Stimulated activated CD4-positive, alpha-beta T cell treated with anti-CD3 and anti-CD28 coated beads, TNF-alpha, amount 100 ng/mL, for 24 hours (primary cell): ENCODE data around the gene NR1I3.
A peak's percentile ranks its signal among the peaks of the same experiment; 100 is the strongest.
"Not testable (repeated sequence)": the region's sequence is repeated elsewhere in the genome, so short reads cannot be mapped to it uniquely, and the experiment has no call there.

Source experiments
- DNase-seq, 3 experiments: peaks; one replicate each; pipeline ENCODE4 v3.0.0-alpha.2; 2020; ENCODE audit warnings: low read depth in 3 of 3

Gene NR1I3

DNA sequence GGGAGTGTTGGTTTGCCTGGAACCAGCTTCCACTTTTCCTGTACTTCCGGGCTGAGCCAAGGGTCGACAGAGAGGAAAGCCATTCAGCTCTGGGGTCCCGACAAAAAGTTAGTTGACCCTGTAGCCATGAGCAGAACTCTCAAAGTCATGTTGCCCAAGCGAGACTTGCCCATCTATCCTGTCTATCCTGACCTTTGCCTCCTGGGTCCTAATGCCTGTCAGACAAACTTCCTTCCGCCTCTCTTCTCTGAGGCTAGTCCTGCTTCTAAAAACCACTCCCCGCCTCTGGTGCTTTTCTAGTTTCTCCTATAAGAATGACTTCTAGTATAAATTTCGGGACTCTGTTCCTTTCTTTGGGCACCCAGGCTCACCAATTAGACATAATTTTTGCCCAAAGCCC lies 12.8 kb upstream of the NR1I3 start:
- DNase-seq = no peak

DNA sequence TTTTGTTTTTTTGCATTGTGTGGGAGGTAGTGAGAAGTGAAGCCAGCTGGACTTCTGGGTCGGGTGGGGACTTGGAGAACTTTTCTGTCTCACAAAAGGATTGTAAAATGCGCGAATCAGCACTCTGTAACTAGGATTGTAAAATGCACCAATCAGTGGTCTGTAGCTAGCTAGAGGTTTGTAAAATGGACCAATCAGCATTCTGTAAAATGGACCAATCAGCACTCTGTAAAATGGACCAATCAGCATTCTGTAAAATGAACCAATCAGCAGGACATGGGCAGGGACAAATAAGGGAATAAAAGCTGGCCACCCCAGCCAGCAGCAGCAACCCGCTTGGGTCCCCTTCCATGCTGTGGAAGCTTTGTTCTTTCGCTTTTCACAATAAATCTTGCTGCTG lies 12.1 kb upstream of the NR1I3 start:
- not testable (repeated sequence) for DNase-seq

DNA sequence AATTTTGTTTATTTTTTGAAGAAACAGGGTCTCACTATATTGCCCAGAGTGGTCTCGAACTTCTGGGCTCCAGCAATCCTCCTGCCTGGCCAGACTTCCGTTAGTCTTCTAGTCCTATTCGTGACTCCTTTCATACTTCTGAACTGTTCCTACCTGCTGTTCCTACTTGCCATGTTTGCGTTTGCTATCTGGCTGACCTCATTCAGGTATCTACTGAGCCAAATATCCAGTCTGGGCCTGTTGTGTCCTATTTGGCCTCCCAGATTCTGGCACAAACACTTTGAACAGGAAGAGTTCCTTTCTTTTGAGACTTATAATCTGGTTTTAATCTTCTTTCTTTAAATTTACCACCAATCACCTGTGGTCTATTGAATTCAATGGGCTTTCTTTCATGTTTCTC lies 6.9 kb upstream of the NR1I3 start:
- no peak for DNase-seq

DNA sequence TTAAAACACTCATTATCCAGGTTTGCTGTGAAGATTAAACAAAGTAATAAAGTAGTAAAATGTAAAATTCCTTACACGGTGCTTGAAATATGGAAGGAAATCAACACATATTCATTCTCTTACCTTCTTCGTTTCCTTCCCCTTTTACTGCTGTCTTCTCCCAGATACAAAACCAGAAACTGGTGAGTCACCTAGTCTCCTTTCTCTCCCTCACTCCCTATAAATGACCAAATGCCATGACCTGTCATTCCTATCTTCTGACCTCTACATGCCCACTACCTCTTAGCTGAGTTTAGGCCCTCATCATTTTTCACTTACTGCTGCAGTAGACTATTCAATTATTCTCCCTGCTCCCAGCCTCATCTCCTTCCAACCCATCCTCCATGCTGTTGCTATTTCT lies 4.3 kb upstream of the NR1I3 start:
- DNase-seq = no peak

DNA sequence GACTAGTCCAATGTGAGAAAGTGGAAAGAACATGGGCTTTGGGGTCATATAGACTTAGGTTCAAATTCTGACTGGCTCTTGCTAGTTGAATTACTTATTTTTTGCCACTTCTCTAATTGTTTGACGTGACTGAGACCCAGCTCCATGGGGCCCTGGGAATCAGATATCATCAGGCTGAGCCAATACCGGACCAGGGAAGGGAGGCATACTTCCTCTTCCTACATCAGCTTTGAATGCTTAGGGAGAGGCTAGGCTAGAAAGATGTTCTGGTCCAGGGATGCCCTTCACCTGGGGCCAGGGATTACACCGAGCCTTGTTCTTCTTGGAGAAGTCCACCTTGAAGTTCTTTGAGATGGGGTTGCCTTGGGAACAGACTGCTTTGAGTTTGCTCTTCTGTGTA lies 3.7 kb upstream of the NR1I3 start:
- no peak for DNase-seq

DNA sequence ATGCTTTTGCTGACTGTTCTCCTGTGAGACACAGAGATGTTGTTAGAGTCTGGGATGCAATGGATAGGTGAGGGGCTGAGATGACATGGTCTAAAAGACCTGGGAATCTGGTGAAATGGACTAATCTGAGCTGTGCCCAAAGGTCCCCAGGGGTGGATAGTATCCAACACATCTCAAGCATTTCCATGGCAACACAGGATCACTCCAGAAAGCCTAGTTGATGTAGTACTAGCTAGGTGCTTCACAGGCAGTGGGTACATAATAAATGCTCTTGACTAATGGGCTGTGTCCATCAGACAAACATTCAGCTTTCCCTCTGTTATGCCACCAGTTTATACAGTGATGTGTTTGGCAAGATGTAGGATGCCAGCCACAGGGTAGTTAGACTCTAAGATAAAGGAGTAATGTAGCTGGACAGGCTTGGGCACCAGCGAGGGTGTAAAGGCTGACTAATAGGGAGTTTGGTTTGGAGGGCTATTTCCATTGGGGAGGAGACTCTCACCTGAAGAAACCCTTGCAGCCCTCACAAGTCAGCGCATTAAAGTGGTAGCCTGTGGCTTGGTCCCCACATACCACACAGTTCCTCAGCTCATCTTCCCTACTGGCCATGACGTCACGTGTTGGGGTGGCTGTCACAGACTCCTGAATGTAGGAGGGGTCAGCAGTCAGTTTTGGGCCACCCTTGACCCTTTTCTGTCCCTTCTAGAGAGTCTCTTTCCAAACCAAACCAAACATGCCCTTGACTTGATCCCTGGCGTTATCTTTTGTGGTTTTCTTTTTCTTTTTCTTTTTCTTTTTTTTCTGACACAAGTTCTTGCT lies 1.8 kb downstream of the NR1I3 start:
- no peak for DNase-seq

DNA sequence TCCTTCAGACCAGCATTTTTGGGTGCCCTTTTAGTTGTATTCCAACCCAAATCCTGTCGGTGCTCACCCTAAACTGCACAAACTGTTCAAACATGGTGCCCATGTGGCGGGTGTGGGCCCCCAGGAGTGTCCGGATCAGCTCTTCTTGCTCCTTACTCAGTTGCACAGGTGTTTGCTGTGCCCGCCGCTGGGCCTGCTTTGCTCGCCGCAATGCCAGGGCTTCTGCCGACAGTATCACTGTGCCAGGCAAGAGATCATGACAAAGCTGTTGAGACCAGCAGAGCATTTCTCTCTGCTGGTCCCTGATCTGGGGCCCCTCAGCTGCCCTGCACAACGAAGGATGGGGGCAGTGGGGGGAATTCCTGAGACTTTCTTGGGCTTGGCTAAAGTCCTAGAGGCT lies 4.9 kb downstream of the NR1I3 start:
- no peak for DNase-seq

DNA sequence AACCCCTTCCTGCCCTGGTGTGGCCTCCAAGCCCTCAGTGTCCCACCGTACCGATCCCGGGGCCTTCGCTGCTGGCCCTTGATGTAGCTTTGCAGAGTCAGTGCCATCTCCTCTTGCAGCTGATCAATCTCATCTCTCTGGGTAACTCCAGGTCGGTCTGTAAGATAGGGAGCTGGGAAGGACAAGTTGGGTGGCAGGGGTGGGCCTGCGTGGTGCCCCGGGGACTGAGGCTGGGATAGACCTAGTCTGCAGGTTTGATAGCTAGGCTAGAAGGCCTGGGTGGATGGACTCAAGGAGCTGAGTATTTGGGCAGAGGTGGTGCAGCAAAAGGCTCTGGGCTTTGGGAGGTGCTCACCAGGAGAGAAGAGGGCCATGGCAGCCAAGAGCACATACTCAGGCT lies 7.2 kb downstream of the NR1I3 start:
- no peak for DNase-seq

DNA sequence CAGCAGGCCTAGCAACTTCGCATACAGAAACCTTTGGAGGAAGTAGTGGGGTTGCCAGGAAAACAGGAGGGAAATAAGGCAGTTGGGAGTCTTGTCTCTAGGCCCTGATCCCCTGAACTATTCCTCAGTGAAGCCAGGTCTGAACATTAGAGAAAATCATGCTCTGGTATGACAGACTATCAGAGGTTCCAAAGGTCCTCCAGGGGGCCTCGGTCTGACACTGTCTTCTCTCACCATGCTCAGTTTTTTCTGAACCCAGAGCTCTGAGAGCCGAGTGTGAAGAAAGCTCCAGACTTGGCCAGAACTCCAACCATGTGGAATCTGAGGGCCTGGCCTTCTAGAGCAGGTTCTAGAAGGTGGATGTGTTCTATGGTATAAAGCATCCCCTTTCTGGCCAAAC lies 8.1 kb downstream of the NR1I3 start:
- no peak for DNase-seq

DNA sequence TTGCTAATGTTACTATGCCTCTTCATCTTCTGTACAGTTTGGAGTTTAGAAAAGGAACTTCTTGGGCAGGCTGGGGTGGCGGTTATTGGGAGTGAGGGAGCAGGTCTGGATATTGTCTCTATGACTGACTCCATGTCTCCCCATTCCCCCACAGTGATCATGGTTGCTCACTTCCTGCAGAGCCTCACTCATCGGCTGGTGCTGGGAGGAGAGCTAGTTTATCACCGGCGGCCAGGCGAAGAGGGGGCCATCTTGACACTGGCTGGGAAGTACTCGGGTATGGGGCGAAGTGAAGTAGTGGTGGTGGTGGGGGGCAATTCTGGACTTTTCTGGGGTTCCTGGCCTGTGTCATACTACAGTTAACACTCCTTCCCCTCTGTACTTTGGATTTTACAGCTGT lies 10.0 kb downstream of the NR1I3 start:
- DNase-seq = no peak

DNA sequence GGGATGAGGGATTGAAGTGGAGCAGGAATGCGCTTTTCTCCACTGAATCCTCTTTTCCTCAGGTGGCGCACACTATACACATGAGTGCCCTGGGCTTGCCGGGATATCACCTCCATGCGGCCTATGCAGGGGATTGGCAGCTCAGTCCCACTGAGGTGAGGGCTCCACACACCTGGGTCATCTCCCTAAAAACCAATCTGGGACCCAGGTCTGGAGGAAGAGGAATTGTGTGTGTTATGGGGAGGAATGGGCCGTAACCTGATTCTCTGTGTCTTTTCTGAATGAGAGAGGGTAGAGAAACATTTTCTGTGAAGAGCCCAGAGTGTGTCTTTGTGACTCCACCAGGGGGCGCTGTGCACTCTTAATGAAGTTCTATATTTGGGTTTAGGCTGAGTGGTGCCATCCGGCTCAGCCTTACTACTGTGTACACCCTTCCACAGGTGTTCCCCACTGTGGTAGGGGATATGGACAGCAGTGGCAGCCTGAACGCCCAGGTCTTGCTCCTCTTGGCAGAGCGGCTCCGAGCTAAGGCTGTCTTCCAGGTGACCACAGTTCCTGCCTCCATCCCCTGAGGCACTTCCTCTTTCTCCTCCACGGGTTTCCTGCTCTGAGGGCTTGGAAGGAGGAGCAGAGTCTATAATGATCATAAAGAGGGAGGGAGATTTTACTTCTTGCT lies 10.7 kb downstream of the NR1I3 start:
- DNase-seq = peak; percentile 78 to 88 (median 85)

DNA sequence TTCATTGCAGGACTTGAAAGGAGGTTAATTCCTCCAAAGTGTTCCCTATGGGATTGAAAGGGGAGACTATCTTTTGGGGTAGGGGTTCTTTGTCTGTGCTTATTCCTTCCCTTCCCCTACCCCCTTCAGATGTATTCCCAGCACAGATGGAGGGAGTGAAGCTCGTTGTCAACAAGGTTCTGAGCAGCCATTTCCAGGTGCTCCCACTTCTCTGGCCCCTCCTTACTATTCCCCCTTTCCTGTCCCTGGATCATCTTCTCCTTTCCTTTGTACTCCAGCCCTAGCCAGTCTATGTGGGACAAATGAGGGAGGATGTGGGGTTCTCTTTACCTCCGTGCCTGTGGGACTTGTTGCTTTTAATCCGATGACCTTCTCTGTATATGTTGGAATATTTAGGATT lies 11.2 kb downstream of the NR1I3 start:
- no peak for DNase-seq

DNA sequence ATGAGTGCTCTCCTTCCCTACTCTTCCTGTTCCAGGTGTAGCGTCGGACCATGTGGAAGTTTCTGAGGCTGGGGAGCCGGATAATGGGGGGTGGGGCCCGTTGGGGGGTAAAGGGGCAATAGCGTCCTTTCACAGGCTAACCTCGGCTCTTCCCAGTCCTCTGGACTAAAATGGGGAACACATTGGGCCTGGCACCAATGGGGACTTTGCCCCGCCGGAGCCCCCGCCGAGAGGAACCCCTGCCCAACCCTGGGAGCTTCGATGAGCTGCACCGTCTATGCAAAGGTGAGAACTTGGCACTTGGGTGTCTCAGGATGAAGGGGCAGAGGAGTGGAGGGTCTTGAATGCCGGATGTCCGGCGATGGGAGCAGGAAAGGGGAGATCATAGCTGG lies 11.7 kb downstream of the NR1I3 start:
- no peak for DNase-seq

DNA sequence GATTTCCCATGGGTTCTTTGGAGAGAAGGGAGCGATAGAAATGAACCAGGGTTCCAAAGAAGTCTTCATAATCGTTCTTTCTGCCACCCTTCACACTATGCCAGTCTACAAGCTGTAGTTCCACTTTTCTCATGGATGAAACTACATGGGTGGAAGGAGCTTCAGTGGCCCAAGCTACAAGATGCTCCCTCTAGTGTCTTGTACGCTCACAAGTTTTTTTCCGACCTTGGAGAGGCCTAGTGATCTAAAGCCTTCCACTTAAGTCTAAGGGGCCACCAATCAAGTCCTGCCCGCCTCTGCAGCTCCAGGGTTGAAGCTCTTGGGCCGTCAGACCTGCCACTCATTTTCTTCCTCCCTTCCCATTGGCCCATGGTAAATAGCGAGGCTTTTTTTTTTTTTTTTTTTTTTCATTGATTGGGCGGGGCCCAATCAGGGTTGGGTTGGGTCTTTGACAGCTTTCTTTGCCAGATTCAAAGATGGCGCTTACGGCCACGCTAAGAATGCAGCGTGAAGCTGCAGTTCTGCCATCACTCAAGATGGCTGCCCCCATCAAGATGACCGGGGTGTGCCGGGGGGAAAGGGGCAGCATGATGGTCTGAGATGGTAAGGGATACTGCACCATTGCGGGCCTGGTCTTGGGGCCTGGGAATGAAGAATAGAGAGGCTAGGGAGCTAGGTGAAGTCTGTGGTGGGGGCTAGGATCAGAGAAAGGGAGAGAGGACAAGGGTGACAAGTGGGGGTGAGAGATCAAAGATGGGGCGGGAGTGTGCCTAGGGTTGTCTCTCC lies 12.3 kb downstream of the NR1I3 start, which contains the start of gene TOMM40L:
Gene TOMM40L, plus strand, starts transcription at position 527 of the 786 bp plus-strand sequence. CDS start 430 bp downstream, outside the sequence.
- DNase-seq = peak; percentile 72 to 80 (median 78)

DNA sequence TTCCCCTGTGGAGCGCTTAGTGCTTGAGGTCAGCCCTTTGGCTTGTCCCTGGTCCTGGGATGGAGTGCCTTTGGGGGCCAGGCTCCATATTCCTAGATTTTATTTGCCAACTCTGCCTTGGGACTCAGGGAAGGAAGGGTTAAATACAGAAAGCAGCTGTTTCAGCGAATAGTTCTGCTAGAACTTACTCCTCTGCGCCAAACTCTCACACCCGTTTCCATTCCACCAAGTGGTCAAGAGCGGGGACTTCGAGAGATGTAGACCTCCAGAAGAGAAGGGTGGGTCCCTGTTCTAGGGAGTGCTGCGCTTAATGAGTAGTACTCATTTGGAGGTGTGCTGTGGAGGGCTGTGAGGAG lies 12.8 kb downstream of the NR1I3 start:
- DNase-seq = no peak

DNA sequence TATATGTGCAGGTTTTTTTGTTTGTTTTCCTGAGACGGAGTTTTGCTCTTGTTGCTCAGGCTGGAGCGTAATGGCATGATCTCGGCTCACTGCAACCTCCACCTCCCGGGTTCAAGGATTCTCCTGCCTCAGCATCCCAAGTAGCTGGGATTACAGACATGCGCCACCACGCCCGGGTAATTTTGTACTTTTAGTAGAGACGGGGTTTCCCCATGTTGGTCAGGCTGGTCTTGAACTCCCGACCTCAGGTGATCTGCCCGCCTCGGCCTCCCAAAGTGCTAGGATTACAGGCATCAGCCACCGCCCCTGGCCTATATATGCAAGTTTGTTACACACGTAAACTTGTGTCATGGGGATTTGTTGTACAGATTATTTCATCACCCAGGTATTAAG lies 13.3 kb downstream of the NR1I3 start:
- DNase-seq = not testable (repeated sequence)

DNA sequence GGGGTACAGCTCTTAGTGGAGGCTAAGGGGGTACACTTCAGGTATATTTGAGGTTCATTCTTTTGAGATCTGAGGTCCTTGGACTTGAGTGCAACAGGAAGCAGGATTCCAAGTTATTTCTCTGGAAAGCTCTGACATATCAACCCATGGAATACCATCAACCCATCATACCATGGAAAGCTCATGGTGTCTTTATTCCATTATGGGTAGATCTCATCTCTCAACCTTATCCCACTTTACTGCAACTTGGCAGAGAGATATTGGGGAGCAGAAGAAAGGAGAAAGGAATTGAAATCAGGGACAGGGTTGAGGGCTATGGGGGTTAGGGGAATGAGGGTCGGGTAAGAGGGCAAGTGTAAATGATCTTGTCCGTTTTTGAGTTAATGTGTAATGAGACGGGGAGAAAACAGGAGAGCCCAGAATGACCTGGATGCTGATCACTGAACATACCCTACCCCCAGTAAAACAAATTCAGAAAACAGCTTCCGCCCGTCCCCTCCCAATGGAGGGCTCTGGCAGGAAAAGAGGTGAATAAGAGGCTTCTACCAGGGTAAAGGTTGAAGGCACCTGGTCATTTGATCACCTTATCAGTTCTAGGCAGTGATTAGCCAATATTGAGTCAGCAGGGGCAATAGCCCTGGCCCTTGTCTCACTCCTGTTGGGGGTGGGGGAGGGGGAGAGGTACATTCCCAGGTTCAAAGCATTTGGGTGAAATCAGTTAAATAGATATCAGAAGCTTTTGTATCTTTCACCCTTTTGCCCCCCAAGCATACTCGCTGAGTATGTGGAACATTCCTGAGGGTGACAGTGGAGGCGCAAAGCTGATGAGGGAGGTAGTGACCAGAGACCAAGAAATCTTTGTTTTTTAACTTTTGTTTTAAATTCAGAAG lies 14.0 kb downstream of the NR1I3 start:
- no peak for DNase-seq

DNA sequence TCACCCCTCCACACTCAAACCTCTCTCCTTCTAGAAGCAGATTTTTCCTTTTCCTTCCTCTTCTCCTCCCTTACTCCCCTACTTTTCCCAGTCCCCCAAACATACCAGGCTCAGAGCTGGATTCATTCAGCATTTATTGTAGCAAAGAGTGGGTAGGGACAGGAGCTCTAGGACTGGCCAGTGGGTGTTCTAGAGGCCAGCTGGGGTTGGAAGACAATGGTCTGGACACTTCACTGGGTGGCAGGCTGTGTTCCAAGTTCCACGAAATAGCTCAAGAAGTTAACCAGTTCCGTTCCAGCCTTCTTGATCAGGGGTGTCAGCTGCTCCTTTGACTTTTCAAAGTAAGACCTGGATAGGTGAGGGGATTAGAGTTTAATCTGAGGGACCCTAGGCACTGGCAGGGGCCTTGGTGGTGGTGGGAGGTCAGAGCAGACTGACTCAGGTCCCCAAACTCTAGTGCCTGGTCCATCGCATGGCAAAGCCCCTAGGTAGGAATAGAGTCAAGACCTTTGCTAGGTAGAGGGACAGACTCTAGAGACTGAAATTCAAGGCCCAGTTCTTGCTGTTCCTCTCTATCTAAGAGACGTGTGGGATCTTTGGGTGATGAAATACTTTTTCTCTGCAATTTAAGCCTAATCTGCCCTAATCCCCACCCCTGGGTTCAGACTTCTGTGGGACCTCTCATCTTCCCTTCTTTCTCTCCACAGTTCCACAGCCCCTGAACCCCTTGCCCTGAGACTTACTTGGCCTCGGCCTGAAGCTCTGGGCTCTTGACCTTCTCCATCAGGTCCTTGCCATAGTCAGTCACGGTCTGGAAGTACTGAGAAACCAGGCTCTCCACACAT lies 15.6 kb downstream of the NR1I3 start:
- DNase-seq = no peak

DNA sequence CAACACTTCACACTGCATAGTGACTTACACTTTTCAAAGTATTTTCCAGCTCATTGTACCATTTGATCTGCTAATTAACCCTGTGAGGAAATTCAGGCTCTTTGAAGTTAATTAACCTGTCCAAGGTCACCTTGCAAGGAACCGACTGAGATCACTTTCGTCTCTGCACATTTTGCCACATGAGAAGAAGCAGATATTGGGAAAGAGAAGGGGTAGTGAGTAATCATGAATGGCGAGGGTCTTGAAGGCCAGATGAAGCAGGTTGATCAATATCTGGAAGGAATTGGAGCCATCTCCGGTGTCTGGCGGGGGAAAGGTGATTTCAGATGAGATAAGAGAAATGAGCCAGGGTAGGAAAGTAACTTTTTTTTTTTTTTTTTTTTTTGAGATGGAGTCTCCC lies 18.0 kb downstream of the NR1I3 start:
- no peak for DNase-seq

DNA sequence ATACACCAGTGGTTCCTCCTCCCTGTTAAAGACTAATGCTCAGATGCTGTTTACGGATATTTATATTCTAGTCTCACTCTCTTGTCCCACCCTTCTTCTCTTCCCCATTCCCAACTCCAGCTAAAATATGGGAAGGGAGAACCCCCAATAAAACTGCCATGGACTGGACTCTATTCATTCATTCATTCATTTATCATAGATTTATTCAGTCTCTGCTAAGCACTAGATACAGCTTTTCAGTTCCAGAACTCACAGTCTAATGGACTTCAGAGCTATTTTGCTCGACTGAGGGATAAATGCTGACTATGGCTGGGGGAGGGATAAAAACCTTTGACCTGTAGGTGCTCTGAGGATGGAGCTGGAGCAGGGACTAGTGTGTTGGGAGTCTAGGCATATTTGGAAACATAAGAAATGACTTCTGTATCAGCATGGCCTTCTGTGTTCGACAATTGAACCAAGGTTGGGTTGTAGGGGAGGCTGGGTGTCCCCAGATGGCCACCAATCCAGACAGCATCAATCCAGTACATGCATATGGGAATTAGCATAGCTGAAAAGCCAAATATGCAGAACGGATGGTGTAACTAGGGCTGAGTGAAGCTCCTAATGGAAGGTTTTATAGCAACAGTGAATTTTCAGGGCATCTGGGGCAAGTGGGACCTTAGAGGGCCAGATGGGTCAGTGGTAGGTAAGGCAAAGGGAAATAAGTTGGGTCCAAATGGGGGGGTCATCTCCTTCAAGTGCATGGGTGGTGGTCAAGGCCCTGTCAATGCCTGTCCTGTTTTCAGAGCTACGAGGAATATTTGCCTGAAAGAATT lies 18.7 kb downstream of the NR1I3 start:
- DNase-seq = no peak
